GM21360 (cell line): ENCODE data around the gene SLC35E3.
A peak's percentile ranks its signal among the peaks of the same experiment; 100 is the strongest.
"Not testable (repeated sequence)": the region's sequence is repeated elsewhere in the genome, so short reads cannot be mapped to it uniquely, and the experiment has no call there.

Experiments
- ATAC-seq: cut with Tn5 transposase; IDR thresholded peaks from one replicate; pipeline ENCODE4 v1.9.1; 2021; ENCODE audit warnings: mild to moderate bottlenecking, moderate library complexity; ENCODE audit not compliant: unreplicated experiment

Gene SLC35E3

GRCh38 chr12:68793975-68794652 is 48.1 kb downstream of the SLC35E3 start:
- no peak for ATAC-seq

- ATAC-seq, result no peak
Measured at GRCh38 chr12:68794653-68795251, 48.8 kb downstream of the SLC35E3 start.

- no peak for ATAC-seq
Measured at GRCh38 chr12:68796399-68796798, 50.4 kb downstream of the SLC35E3 start.

- no peak for ATAC-seq
Measured at GRCh38 chr12:68798882-68799234, 52.9 kb downstream of the SLC35E3 start.

- no peak for ATAC-seq
Measured at GRCh38 chr12:68800294-68800693, 54.3 kb downstream of the SLC35E3 start.

GRCh38 chr12:68801124-68801523 is 55.1 kb downstream of the SLC35E3 start:
- not testable (repeated sequence) for ATAC-seq

- not testable (repeated sequence) for ATAC-seq
Measured at GRCh38 chr12:68802372-68802745, 56.4 kb downstream of the SLC35E3 start.

GRCh38 chr12:68802911-68803651 is 57.1 kb downstream of the SLC35E3 start:
- not testable (repeated sequence) for ATAC-seq

GRCh38 chr12:68803948-68804656 is 58.1 kb downstream of the SLC35E3 start:
- no peak for ATAC-seq

GRCh38 chr12:68804657-68805591 is 58.9 kb downstream of the SLC35E3 start:
- ATAC-seq, result no peak

- no peak for ATAC-seq
Measured at GRCh38 chr12:68805592-68806120, 59.7 kb downstream of the SLC35E3 start.

GRCh38 chr12:68806488-68807237 is 60.7 kb downstream of the SLC35E3 start:
- no peak for ATAC-seq

- ATAC-seq, result not testable (repeated sequence)
Measured at GRCh38 chr12:68807274-68807575, 61.2 kb downstream of the SLC35E3 start.

- ATAC-seq, result peak; percentile 78
Measured at GRCh38 chr12:68807576-68808387, 61.8 kb downstream of the SLC35E3 start, which contains the start of gene MDM2. Gene MDM2, plus strand, starts transcription at chr12:68808177. Its CDS starts 301 bp downstream, at chr12:68808478.

- ATAC-seq, result peak; percentile 53
Measured at GRCh38 chr12:68808388-68809189, 62.6 kb downstream of the SLC35E3 start.

- ATAC-seq, result no peak
Measured at GRCh38 chr12:68809190-68810026, 63.4 kb downstream of the SLC35E3 start.

GRCh38 chr12:68810027-68810389 is 64.0 kb downstream of the SLC35E3 start:
- not testable (repeated sequence) for ATAC-seq
